ENCODE measurements around the gene RAB28. TPM values are rescaled to one million over a fixed set of nuclear protein-coding genes. Genes with fewer than 3 reads are reported as not detected.

RAB28 gene
- total and polyA plus RNA-seq, 2 of the 8 experiments (the other 6 are each of a cell fraction or from before 2014, with no cell fraction given) = 16.0 to 18.7 TPM

- Histone ChIP-seq H2BK20ac (ENCODE audit: low read length) (no peak overlapping the region), H3K4me1 (replicated peaks in 1 of 4; ENCODE audit: control insufficient read depth in 3 of 4, insufficient read depth in 4 of 4, low read length in 3 of 4) (peaks cover 0 to 6% (median 1%) of the 10 kb centered on the region in 4 experiments; a peak in 1 of 7 replicates), H3K4ac (replicated peaks; ENCODE audit: insufficient read length, low read depth, low read length) (no peak overlapping the region), H2AK5ac (ENCODE audit: low read depth, low read length) (no peak overlapping the region), H3K4me2 (ENCODE audit: insufficient read depth in 1 of 2, low read depth in 2 of 2, low read length in 2 of 2) (no peak overlapping the region), H3K9me3 (ENCODE audit: insufficient read depth in 2 of 2, low read depth in 1 of 2, low read length in 1 of 2) (no peaks in the 10 kb centered on the region), H4K8ac (ENCODE audit: extremely low read depth, insufficient read depth, low read length) (no peak overlapping the region), H2BK12ac (ENCODE audit: low read depth, low read length) (no peak overlapping the region), H3K23ac (ENCODE audit: insufficient read length) (no peak overlapping the region), H2AFZ (ENCODE audit: low read length) (no peak overlapping the region), H3K27ac (ENCODE audit: low read depth, low read length) (no peak overlapping the region), H3K36me3 (ENCODE audit: control insufficient read depth in 2 of 4, insufficient read depth in 4 of 4, low read length in 3 of 4) (no peaks in the 10 kb centered on the region), H3K27me3 (replicated peaks in 1 of 4; ENCODE audit: control insufficient read depth in 3 of 4, extremely low read depth in 1 of 4, insufficient read depth in 3 of 4, low read length in 3 of 4) (no peaks in the 10 kb centered on the region), H3K18ac (ENCODE audit: extremely low read depth, low read length) (no peak overlapping the region), H4K20me1 (replicated peaks in 1 of 2; ENCODE audit: control insufficient read depth in 1 of 2, insufficient read depth in 2 of 2, low read length in 2 of 2) (no peaks in the 10 kb centered on the region), H3K9ac (replicated peaks in 1 of 4; ENCODE audit: extremely low read depth in 1 of 4, low read depth in 3 of 4, low read length in 3 of 4) (no peak overlapping the region), H2BK120ac (replicated peaks; ENCODE audit: low read depth, low read length) (no peak overlapping the region), H3K23me2 (ENCODE audit: low read depth, low read length) (no peaks in the 10 kb centered on the region), H4K5ac (ENCODE audit: insufficient read length, low read depth, low read length) (no peak overlapping the region), H3K79me1 (ENCODE audit: low read depth, low read length) (no peaks in the 10 kb centered on the region), H4K91ac (replicated peaks; ENCODE audit: insufficient read length, low read length) (no peak overlapping the region), H3K56ac (replicated peaks; ENCODE audit: insufficient read length, low read depth, low read length) (no peak overlapping the region), H2BK5ac (ENCODE audit: low read depth, low read length) (no peak overlapping the region), H3K79me2 (ENCODE audit: control insufficient read depth in 1 of 2, insufficient read depth in 2 of 2, low read length in 2 of 2) (no peaks in the 10 kb centered on the region), H3K14ac (ENCODE audit: insufficient read length) (no peak overlapping the region), H2BK15ac (ENCODE audit: low read length) (no peak overlapping the region), H3K4me3 (ENCODE audit: extremely low read depth in 1 of 4, insufficient read depth in 2 of 4, low read depth in 3 of 4, low read length in 4 of 4) (no peak overlapping the region)
- POLR2A ChIA-PET (ENCODE audit: partially characterized antibody) = no interaction called here
- FAIRE-seq (no peak), DNase-seq (ENCODE audit: low read depth in 1 of 2, low spot score in 2 of 2) (no peak)
- 87% methylated on average over 3 of the region's 3 CpGs; no CpG with 5 or more reads in 1 of the 2 experiments for WGBS, 2 experiments (ENCODE audit: extremely low coverage in 1 of 2, insufficient coverage in 1 of 2, insufficient read length in 1 of 2, insufficient replicate concordance in 2 of 2, low coverage in 1 of 2, low lambda C conversion rate in 2 of 2, missing lambda C conversion rate in 1 of 2)
- no peak for TF ChIP-seq ATF3 (IDR thresholded peaks at IDR 0.05; ENCODE audit: insufficient read depth, low read depth, low read length)
- TF ChIP-seq TEAD4 (IDR thresholded peaks at IDR 0.05; ENCODE audit: low read depth, low read length) = no peak
- TF ChIP-seq TCF12 (IDR thresholded peaks at IDR 0.05; ENCODE audit: low read depth, low read length) = no peak
- CTCF ChIA-PET (ENCODE audit: partially characterized antibody) = interaction anchor here (0.8 to 1.1 kb wide), 2 partner anchors 77 to 105 kb away, joined by 3 to 5 read pairs; no protein-coding TSS in a partner anchor
These were observed 158.4 kb downstream of the RAB28 start for GRCh38 chr4:13325744-13326143.

All from H1 (cell line).